GM18498 (cell line): ENCODE data around the gene CDH3.

Experiments
- ATAC-seq: cut with Tn5 transposase; IDR thresholded peaks from one replicate; pipeline ENCODE4 v1.9.1; 2021; ENCODE audit warnings: mild to moderate bottlenecking, moderate library complexity; ENCODE audit not compliant: unreplicated experiment

CDH3 gene

GRCh38 chr16:68646953-68647659 lies 2.0 kb downstream of the CDH3 start:
- no peak for ATAC-seq

DNA sequence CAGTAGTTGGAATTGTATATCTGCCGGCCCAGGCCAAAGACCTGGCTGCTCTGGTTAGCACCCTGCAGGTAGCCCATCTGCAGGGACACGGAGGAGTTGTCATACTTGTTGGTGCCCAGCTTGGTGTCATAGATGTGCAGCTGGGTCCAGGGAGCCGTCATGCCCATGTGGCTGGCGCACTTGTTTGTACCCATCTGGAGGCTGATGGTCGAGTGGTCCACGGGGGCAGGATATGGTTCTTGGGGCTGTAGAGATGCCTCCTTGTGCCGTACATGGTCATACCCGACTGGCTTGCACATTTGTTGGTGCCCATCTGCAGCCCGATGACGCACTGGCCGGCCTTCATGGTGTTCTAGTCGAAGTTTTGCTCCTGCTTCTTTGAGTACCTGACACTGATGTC lies 6.0 kb downstream of the CDH3 start:
- ATAC-seq, result no peak

- ATAC-seq, result no peak
Observed at GRCh38 chr16:68652659-68653058, 7.5 kb downstream of the CDH3 start.

- no peak for ATAC-seq
Observed at GRCh38 chr16:68655806-68656205, 10.7 kb downstream of the CDH3 start.

DNA sequence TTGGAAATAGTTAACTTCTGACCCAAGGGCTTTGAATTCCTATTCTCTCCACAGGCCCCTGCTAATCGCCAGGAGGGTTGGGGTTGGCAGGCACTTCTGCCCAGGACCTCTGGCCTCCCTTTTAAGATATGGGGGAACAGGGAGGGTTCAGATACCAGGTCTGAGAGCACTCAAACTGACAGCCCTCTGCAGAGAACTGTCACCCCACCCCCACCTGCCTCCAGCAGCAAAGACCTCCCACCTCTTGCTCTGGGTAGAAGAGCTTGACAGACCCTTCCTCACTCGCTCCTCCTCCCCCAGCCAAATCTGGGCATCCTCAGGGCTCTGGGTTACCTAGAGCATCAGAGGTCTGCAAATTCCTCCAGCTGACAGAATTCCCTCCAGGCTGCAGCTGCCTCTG lies 11.6 kb downstream of the CDH3 start:
- ATAC-seq, result no peak

- no peak for ATAC-seq
Observed at GRCh38 chr16:68658341-68658973, 13.3 kb downstream of the CDH3 start.

- no peak for ATAC-seq
Observed at GRCh38 chr16:68658974-68659360, 13.9 kb downstream of the CDH3 start.

DNA sequence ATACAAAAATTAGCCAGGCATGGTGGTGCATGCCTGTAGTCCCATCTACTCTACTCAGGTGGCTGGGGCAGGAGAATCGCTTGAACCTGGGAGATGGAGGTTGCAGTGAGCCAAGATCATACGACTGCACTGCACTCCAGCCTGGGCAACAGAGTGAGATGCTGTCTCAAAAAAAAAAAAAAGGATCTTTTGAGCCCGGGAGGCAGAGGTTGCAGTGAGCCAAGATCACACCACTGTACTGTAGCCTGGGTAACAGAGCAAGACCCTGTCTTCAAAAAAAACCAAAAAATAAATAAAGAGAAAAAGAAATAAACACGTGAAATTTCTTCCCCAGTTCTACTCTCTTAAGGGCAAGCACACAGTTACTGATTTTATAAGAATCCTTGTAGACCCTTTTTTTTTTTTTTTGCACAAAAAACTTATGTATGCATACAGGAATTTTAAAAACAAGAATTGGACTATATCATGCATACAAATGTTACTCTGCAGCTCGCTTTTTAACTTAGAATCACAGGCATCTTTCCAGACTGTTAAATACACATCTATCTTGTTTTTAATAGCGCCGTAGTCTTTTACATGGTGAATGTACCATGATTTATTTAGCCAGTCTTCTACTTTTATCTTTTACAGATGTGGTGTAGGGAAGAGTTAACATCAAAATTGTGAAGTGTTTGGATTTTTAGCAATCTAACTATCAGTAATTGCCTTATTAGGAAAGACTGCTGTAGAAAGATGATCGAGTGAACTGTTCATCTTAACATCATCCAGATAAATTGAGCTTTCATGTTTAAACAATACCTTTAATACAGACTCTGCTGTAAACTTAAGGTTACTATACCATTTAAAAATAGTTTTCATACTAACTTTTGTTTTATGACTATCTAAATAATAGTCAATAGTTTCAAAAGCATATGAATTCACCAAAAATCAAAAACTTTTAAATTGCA lies 14.6 kb downstream of the CDH3 start:
- ATAC-seq, result no peak

GRCh38 chr16:68660359-68660795 lies 15.3 kb downstream of the CDH3 start:
- ATAC-seq, result no peak

GRCh38 chr16:68662035-68662434 lies 16.9 kb downstream of the CDH3 start:
- ATAC-seq, result no peak

- no peak for ATAC-seq
Observed at GRCh38 chr16:68664297-68664696, 19.2 kb downstream of the CDH3 start.

DNA sequence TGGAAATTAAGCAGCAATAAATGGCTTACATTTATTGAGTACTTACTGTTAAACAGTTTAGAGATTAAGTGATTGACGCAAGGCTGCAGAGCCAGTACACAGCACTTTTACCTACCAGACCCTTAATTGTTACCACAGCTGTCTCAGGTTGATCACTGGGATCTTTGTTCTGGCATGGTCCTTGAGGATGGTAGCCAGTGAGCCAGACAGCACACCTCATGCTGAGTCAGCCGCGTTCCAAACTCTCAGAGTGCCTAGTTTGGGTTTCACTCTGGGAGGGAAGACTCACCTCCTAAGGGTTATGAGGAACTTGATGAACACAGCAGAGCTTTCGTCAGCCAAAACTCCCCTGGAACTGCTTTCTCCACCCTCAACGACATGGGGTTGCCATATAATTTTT lies 20.4 kb downstream of the CDH3 start:
- no peak for ATAC-seq

DNA sequence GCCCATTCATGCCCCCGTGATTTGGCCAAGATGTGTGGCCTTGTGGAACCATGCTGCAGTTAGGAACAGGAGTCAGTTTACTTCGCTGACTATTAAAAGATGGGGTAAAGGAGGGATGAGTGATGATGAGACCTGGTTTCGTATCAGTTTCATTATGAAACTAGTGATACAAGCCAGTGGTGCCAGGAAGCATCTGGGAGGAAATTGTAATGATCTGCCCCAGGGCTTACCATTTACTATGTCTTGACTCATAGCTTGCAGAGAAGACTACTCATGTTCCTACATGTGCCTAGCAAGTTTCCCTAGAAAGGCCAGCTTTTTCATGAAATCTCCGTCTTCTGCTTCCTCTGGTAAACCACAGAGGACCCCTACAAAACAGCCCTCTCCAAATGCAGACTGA lies 23.2 kb downstream of the CDH3 start:
- ATAC-seq, result no peak

GRCh38 chr16:68676113-68676860 lies 31.2 kb downstream of the CDH3 start:
- ATAC-seq, result no peak

DNA sequence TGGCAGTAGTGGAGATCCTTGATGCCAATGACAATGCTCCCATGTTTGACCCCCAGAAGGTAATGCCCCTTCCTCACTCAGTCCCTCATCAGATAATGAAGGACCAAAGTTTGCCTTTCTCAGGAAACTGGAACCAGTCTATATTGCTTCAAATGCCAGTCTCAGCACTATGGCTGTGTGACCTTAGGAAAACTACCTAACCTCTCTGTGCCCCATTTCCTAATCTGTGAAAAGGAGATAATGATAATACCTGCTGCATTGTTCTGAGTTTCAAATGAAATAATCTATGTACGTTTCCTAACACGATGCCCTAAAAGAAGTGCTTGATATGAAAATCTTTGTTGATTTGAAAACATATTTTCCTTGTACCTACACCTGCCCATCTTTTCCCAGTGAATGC lies 35.9 kb downstream of the CDH3 start:
- no peak for ATAC-seq

DNA sequence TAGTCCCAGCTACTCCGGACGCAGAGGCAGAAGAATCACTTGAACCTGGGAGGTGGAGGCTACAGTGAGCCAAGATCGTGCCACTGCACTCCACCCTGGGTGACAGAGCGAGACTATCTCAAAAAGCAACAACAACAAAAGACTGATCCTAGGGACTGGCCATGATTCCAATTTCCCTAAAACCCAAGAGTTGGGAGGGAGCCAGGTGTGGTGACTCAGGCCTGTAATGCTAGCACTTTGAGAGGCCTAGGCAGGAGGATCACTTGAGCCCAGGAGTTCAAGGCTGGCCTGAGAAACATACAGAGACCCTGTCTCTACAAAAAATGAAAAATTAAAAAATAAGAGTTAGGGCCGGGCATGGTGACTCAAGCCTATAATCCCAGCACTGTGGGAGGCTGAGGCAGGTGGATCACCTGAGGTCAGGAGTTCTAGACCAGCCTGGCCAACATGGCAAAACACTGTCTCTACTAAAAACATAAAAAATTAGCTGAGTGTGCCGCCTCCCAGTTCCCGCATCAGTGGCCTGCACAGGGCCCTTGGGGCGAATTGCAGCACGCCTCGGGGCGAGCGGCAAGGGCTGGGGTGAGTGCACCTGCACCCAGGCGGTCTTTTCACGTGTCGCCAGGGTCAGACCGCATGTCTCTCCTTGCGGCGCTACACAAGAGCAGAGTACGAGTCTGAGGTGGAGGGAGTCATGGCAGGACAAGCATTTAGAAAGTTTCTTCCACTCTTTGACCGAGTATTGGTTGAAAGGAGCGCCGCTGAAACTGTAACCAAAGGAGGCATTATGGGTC lies 40.8 kb downstream of the CDH3 start:
- ATAC-seq, result no peak

DNA sequence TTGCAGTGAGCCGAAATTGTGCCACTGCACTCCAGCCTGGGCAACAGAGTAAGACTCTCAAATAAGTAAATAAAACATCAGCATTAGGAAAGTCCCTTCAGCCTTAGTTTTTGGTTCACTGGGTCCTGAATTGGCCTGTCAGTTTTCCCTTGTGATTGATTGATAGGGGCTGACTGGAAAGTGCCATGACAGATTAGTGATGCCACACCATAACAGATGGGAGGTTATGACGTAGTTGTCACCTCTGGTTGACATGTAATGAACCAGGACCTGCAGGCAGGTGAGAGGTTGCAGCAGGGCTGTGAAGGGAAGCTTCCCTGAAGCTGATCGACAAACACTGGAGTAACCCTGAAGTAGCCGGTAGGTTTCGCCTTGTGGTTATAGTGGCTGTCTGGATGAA lies 41.8 kb downstream of the CDH3 start:
- ATAC-seq, result no peak

GRCh38 chr16:68689921-68690320 lies 44.8 kb downstream of the CDH3 start:
- no peak for ATAC-seq

- ATAC-seq, result no peak
Observed at GRCh38 chr16:68695575-68695974, 50.5 kb downstream of the CDH3 start.

- no peak for ATAC-seq
Observed at GRCh38 chr16:68696514-68696913, 51.4 kb downstream of the CDH3 start.
